ENCODE data around the gene KCNMB2.
"Not testable (repeated sequence)": the region's sequence is repeated elsewhere in the genome, so short reads cannot be mapped to it uniquely, and the experiment has no call there.

Gene KCNMB2

DNA sequence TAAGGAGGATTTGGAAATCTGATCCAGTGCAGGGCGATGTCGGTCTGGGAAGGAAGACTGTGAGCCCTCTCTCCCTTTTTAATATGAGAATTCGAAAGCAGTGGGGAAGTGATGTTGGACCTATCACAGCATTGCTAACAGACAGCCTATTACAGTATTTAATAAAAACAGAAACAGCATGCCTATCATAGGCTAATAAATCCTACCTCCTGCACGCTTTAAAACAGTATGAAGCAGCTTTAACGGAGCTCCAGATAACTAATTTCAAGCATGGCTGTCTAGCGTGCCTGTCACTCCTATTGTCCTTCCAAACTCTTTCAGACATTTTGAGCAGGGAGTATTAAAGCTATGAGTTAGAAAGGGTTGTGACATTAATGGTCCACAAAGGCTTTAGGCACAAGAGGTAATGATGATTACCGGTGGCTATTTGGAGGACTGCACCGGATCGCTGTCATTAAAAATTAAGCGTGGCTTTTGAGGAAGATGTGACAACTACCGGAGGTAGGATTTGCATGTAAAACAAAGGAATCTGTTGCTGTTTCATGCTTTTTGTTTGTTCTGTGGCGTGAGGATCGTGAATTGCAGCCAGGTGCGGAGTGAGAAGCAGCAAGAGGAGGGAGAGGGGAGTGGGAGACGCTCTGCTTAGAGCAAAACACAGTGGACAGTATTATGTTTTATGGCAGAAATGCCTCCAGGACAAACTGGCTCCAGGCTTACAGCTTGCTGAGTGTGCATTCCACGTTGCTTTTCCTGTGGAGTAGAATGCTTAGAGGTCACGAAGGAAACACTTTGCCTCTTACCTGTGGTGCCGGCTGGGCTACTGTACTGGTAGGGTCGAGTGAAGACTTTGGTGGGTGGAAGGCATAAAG is at the start of gene KCNMB2:
TSS of gene KCNMB2 (plus strand) at position 226 of the 869 bp plus-strand sequence.
- no peak for DNase-seq (ENCODE audit: low read depth in 2 of 2, low spot score in 1 of 2)

GRCh38 chr3:178486903-178487302 is 49.3 kb upstream of the KCNMB2 start:
- DNase-seq (ENCODE audit: low read depth in 2 of 2, low spot score in 1 of 2), result no peak

DNA sequence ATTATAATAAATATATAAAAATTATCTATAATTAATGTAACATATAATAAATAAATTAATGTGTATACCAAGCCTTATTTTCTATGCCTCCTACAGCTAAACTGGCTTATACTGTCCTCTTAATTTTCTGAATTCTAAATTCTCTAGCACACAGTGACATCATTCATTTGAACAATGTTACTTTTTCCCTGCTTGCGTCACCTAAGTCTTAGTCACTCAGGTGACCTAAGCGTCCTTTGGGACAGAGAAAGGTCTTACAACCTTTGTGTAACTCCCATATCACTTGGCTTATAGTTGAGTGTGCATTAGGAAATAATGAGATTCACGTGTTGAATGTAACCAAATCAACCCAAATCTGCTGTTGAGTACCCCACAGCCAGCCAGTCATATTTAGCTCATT is 48.5 kb upstream of the KCNMB2 start:
- no peak for DNase-seq (ENCODE audit: low read depth in 2 of 2, low spot score in 1 of 2)

GRCh38 chr3:178491751-178492150 is 44.5 kb upstream of the KCNMB2 start:
- DNase-seq (ENCODE audit: low read depth in 2 of 2, low spot score in 1 of 2), result no peak

DNA sequence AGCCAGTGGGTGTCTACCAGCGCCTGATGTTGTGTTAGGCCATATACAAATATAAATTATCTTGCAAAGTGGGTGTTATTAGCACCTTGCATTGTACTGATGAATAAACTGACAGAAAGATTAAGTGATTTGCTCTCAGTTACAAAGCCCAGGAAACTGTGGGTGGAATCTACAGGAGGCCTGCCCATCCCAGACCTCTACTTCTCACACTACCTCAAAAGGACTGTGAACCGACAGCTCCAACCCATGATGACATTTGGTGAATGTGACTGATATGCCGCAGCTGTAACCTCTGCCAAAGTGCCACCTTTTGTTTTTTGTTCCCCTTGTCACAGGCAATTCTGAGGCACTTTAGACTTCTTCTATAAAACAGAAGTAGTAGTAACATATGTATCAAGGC is 43.7 kb upstream of the KCNMB2 start:
- DNase-seq (ENCODE audit: low read depth in 2 of 2, low spot score in 1 of 2), result no peak

GRCh38 chr3:178494386-178494785 is 41.9 kb upstream of the KCNMB2 start:
- DNase-seq (ENCODE audit: low read depth in 2 of 2, low spot score in 1 of 2), result no peak

- no peak for DNase-seq (ENCODE audit: low read depth in 2 of 2, low spot score in 1 of 2)
These were observed 39.3 kb upstream of the KCNMB2 start for GRCh38 chr3:178496911-178497310.

DNA sequence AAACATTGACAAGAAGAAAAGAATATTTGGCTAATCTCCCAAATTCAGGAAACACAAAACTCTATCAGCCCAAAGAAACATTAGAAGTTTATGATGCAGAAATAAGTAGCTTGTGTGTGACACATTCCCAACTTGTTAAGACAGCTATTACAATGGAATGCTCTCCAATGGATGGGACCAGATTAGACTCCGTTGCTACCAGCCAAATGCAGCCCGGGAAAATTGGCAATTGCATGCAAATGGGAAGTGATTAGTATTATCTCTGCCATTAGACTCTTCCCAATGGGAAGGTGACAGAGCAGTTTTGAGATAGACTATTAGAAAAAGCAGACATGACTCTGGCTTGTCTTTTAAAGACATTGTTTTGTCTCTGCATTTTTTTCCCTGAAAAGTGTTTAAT is 37.4 kb upstream of the KCNMB2 start:
- DNase-seq (ENCODE audit: low read depth in 2 of 2, low spot score in 1 of 2), result no peak

DNA sequence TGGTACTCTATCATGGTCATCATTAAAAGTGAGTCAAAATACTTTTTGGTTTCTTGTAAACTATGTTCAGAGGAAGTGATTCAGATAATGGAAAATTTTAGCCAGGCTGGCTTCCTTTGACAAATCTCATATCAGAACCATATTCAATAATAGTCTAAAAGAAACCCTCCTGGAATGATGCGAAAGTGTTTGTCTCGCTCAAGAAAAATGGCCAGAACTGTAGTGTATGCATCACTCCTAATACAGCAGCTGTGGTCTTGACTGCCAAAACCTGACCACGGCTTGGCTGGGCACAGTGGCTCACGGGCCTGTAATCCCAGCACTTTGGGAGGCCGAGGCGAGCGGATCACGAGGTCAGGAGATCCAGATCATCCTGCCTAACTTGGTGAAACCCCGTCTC is 35.6 kb upstream of the KCNMB2 start:
- no peak for DNase-seq (ENCODE audit: low read depth in 2 of 2, low spot score in 1 of 2)

DNA sequence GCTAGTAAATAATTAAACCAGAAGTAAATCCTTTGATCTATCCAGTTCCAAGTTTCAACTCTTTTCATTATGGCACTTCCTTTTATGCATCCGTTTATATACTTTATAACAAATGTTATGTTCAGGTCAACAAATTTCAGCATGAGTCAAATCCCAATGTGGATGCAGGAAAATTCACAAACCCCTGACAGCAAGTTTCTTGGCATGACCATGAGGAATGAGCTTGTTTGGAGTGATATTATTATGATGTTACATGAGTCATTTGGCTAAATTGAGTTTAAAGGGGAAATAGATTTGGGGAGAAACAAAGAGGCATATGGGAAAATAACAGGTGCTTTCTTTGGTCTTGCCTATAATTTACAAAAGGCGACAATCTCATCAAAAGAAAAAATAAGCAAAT is 32.1 kb upstream of the KCNMB2 start:
- no peak for DNase-seq (ENCODE audit: low read depth in 2 of 2, low spot score in 1 of 2)

DNA sequence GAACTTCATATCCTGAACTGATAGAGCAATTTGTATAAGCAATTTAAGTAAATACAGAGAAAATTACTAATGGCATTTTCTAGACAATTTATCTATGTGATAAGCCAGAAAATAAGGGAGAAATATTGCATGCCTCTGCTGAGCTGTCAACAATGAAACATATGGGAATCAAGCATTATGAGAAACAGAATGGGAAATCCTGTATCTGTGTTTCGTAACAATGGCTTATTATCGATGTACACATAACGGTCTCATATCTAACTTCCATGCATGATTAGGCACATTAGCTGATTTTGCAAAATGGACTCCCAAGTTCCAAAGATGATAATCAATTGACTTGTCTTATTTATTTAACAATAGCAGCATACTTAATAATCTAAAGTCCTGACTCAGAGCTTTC is 30.4 kb upstream of the KCNMB2 start:
- no peak for DNase-seq (ENCODE audit: low read depth in 2 of 2, low spot score in 1 of 2)

DNA sequence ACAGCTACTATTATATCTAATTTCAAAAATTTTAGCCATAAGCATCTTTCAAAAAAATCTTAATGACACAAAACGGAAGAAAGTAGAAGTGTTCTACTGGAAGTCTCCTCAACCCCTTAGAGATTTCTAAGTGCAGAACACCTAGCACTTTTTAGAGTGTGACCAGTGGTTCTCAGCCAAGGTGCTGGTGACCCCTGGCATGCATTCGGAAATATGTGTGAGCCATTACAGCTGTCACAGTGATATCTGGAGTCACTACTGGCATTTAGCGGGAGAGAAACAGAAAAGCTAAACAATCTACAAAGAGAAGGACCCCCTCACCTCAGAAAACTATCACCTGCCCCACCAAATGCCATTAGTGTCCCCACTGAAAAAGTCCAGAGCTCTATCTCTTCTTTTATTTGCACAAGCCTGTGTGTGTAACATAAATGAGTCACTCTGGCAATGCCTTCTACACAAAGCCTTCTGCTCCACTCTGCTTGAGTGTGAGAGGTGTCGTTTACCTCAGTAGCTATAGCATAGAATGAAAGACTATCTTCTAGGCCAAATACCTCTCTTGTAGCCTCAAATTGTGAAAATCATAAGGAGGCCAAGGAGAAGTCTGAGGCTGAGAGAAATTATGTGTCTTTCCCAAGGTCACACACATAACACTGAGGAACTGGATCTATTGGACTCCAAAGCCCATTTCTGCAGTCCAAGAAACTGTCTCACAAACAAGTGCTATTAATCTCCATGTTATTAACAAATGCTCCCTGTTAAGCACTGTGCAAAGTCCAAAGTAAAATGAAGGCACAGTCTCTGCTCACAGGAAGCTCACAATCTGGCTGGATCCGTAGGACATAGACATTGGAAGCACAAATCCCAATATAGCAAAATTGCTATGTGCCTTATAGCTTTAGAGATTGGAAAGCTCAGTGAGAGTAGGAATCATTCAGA is 28.5 kb upstream of the KCNMB2 start:
- DNase-seq (ENCODE audit: low read depth in 2 of 2, low spot score in 1 of 2), result no peak

DNA sequence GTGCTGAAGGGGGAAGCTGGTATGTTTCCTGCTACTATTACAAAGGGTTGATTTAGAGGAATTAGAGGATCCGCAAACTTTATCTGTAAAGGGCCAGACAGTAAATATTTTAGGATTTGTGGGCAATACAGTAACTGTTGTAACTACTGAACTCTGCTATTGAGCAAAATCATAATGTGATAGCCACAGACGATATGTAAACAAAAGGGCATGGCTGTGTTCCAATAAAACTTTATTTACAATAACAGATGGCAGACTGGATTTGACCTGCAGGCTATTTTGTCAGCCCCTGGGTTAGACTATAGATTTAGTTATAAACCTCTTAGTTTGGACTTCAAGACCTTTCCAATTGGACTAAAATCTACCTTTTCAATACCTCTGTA is 27.8 kb upstream of the KCNMB2 start:
- DNase-seq (ENCODE audit: low read depth in 2 of 2, low spot score in 1 of 2), result no peak

GRCh38 chr3:178510496-178510895 is 25.7 kb upstream of the KCNMB2 start:
- DNase-seq (ENCODE audit: low read depth in 2 of 2, low spot score in 1 of 2), result no peak

DNA sequence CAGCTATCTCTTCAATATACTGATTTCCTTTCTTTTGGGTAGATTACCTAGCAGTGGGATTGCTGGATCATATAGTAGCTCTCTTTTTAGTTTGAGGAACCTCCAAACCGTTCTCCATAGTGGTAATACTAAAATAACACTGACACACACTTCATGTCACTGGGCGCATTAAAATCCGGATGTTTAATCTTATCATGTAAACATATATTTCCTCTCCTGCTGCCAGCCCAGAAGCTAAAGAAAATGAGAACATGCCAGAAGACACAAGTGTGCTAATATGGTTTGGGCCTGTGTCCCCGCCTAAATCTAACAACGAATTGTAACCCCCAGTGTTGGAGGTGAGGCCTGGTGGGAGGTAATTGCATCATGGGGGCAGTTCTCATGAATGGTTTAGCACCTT is 23.6 kb upstream of the KCNMB2 start:
- DNase-seq (ENCODE audit: low read depth in 2 of 2, low spot score in 1 of 2), result no peak

GRCh38 chr3:178513546-178514380 is 22.5 kb upstream of the KCNMB2 start:
- DNase-seq (ENCODE audit: low read depth in 2 of 2, low spot score in 1 of 2), result no peak

- DNase-seq (ENCODE audit: low read depth in 2 of 2, low spot score in 1 of 2), result no peak
These were observed 21.8 kb upstream of the KCNMB2 start for GRCh38 chr3:178514401-178514800.

DNA sequence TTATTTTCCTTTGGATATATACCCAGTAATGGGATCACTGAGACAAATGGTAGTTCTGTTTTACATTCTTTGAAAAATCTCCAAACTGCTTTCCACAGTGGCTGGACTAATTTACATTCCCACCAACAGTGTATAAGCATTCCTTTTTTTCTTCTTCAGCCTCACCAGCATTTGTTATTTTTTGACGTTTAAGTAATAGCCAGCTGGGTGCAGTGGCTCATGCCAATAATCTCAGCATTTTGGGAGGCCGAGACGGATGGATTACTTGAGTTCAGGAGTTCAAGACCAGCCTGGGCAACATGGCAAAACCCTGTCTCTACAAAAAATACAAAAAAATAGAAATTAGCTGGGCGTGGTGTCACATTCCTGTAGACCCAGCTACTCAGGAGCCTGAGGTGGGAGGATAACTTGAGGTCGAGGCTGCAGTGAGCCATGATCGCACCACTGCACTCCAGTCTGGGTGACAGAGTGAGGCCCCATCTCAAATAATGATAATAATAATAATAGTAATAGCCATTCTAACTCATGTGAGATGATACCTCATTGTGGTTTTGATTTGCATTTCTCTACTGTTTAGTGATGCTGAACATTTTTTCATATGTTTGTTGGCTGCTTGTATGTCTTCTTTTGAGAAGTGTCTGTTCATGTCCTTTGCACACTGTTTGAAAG is 21.0 kb upstream of the KCNMB2 start:
- not testable (repeated sequence) for DNase-seq (ENCODE audit: low read depth in 2 of 2, low spot score in 1 of 2)

DNA sequence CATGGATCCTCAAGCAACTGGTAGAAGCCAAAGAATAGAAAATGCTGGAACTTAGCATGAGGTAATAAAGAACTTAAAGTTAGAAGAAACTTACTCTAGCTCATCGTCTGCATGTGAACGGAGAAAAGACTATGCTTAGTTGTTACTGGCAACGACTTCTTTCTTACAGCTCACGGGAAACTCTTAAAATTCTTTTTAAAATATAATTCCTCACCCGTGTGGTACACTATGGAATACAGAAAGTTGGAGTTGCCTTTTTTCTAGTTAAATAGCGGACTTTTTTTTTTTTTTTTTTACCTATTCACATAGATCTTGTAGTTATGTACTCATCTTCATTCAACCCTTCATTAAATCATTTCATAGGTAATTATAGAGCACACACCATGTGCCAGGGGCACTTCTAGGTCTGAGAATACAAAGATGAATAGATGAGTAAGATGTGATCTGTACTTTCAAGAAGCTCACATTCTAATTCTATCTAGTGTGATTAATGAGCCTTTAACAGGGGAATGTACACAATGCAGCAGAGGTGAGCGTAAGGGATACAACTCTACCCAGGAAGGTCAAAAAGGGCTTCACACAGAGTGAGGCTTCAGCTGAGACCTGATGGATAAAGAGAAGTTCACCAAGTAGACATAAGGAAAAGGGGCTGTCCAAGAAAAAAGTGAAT is 18.4 kb upstream of the KCNMB2 start:
- DNase-seq (ENCODE audit: low read depth in 2 of 2, low spot score in 1 of 2), result no peak
